ENCODE measurements around the gene SH2D1B. TPM values are rescaled to one million over a fixed set of nuclear protein-coding genes. Genes with fewer than 3 reads are reported as not detected.
A peak's percentile ranks its signal among the peaks of the same experiment; 100 is the strongest.

SH2D1B gene
- total and polyA plus RNA-seq, 12 donors: 0.09 to 0.60 (median 0.15) TPM; not detected in 7

DNA sequence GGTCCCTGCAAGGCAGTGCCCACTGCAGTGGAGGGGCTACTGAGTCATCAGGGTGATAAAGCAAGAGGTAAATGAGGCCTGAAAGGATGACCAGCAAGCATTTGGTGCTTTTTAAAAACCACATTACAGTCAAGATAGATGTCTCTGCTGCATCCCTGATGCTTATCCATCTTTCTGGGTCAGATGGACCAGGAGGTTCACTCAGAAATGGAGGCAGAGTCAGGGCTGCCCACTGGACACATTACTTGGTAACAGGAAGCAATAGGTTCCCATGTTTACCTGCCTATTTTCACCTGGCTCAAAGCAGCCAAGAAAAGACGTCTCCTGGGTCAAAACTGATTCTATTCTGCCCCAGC, 38.9 kb downstream of the SH2D1B start:
- Histone ChIP-seq H3K27me3 (no peaks in the 10 kb centered on the region), H3K4me3 (no peak overlapping the region), H3K9me3 (no peaks in the 10 kb centered on the region), H3K36me3 (peaks cover 0 to 4% (median 0%) of the 10 kb centered on the region in 9 donors), H3K4me1 (peaks cover 0 to 4% (median 0%) of the 10 kb centered on the region in 9 donors), H3K27ac (no peak overlapping the region)
- TF ChIP-seq, protein P1, sequence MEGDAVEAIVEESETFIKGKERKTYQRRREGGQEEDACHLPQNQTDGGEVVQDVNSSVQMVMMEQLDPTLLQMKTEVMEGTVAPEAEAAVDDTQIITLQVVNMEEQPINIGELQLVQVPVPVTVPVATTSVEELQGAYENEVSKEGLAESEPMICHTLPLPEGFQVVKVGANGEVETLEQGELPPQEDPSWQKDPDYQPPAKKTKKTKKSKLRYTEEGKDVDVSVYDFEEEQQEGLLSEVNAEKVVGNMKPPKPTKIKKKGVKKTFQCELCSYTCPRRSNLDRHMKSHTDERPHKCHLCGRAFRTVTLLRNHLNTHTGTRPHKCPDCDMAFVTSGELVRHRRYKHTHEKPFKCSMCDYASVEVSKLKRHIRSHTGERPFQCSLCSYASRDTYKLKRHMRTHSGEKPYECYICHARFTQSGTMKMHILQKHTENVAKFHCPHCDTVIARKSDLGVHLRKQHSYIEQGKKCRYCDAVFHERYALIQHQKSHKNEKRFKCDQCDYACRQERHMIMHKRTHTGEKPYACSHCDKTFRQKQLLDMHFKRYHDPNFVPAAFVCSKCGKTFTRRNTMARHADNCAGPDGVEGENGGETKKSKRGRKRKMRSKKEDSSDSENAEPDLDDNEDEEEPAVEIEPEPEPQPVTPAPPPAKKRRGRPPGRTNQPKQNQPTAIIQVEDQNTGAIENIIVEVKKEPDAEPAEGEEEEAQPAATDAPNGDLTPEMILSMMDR (IDR thresholded peaks at IDR 0.05): no peak
- 83 to 93% methylated on average over 1 of the region's 1 CpG for WGBS, 2 donors
- no peak for ATAC-seq
- no peak for DNase-seq
- intact Hi-C loops (cut with DNase I): no loop called here

DNA sequence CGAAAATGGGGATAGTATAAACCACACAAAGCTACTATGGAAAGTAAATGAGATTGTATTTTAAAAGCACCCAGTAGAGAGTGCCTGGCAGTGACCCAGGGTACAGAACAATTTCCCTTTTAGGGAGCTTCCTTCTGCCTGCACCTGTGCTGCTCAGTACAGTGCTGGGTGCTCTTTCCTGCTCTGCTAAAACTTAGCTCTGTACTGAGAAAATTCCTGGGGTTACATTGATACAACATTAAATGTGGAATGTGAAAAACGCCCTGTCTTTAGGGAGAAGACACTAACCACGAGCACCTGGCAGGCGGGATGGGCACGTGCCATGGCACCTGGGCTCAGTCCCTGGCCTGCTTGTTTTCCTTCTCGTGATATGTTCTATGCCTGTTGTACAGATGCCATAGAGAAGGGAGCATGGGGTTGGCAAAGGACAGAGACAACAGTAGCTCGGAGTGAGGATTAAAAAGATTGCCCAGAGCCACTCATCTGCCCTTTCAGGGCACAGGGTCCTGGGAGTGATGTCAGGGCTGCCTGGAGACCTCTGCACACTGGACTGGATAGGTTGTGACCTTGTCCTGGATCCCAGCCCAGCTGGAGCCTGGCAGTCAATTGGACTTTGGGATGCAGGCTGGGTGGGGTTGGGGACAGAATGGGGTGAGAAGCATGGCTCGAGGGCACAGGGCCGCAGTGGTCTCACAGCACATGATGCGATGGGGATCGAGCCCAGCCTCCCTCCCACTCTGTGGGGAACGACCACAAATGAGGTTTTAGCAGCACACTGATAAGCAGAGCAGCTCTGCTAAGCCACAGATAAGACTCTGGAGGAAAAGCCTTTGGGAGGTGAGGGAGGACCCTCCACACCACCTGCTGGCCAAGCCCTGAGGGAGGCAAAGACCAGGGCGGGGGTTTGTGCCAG, 39.5 kb downstream of the SH2D1B start:
- no peak overlapping the region for H3K4me3 ChIP-seq
- ATAC-seq (peak in 3 of 8 donors; percentile 15 to 35 (median 29)), DNase-seq (no peak)
- peaks cover 0 to 4% (median 0%) of the 10 kb centered on the region in 9 donors for H3K4me1 ChIP-seq
- TF ChIP-seq, protein P1 (IDR thresholded peaks at IDR 0.05): no peak
- intact Hi-C loops (cut with DNase I): no loop called here
- H3K9me3 ChIP-seq: no peaks in the 10 kb centered on the region
- no peaks in the 10 kb centered on the region for H3K27me3 ChIP-seq
- WGBS, 2 donors: 61 to 64% methylated on average over 13 of the region's 13 CpGs
- peaks cover 0 to 8% (median 0%) of the 10 kb centered on the region in 9 donors for H3K36me3 ChIP-seq
- no peak overlapping the region for H3K27ac ChIP-seq

DNA sequence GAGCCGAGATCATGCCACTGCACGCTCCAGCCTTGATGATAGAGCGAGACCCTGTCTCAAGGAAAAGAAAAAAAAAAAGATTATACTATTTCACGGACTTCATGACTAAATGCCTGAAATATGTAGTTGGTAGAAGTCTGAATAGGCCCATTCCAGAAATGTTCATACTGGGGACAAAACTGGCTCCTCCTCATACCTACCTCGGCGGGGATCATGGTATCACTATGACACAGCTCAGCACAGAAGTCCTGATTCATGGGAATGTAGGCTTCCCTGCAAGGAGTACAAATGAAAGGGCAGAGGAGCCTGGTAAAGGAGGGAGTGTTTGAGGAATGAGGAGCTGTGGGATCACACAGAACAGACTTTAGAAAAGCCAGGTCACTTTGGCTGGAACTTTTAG, 40.3 kb downstream of the SH2D1B start:
- intact Hi-C loops (cut with DNase I): no loop called here
- ATAC-seq: no peak
- Histone ChIP-seq H3K4me1 (peaks cover 0 to 4% (median 0%) of the 10 kb centered on the region in 9 donors), H3K27ac (no peak overlapping the region), H3K27me3 (no peaks in the 10 kb centered on the region), H3K36me3 (peaks cover 0 to 12% (median 0%) of the 10 kb centered on the region in 9 donors), H3K4me3 (no peak overlapping the region), H3K9me3 (no peaks in the 10 kb centered on the region)
- 93 to 94% methylated on average over 6 of the region's 6 CpGs for WGBS, 2 donors
- DNase-seq: no peak
- TF ChIP-seq, protein P1 (IDR thresholded peaks at IDR 0.05): no peak

DNA sequence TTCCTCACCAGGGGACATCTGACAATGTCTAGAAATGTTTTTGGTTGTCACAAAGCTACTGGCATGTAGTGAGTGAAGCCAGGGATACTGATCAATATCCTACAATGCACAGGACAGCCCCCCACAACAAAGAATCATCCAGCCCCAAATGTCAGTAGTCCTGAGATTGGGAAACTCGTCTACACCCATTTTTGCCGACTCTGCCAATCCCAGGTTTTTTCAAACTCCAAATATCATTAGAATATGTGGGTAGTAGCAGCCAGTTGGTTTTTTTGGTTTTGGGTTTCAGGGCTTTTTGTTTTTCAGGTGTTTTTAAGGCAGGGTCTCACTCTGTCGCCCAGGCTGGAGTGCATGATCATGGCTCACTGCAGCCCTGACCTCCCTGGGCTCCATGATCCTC, 41.2 kb downstream of the SH2D1B start:
- Histone ChIP-seq H3K9me3 (no peaks in the 10 kb centered on the region), H3K36me3 (peaks cover 0 to 20% (median 0%) of the 10 kb centered on the region in 9 donors), H3K27me3 (no peaks in the 10 kb centered on the region), H3K4me3 (no peak overlapping the region), H3K27ac (no peak overlapping the region), H3K4me1 (peaks cover 0 to 4% (median 0%) of the 10 kb centered on the region in 9 donors)
- intact Hi-C loops (cut with DNase I): no loop called here
- ATAC-seq (no peak), DNase-seq (no peak)
- TF ChIP-seq, protein P1 (IDR thresholded peaks at IDR 0.05): no peak
- WGBS, 2 donors: 94 to 95% methylated on average over 3 of the region's 3 CpGs

All from heart right ventricle (tissue), 16 donors.